ENCODE data around the gene OCRL.

GRCh38 chrX:129544780-129545179, 4.7 kb downstream of the OCRL start:
- no peak for TF ChIP-seq CTCF (optimal IDR thresholded peaks at IDR 0.05 in 1 of 3, IDR thresholded peaks at IDR 0.05 in 1 of 3, conservative IDR thresholded peaks at IDR 0.05 in 1 of 3; ENCODE audit: extremely low read depth in 1 of 3, insufficient read depth in 2 of 3, low read length in 3 of 3)
- TF ChIP-seq EZH2 (IDR thresholded peaks at IDR 0.05; ENCODE audit: low read length): no peak

Data from keratinocyte (primary cell).